Breast epithelium (tissue), 4 donors: ENCODE results near the gene CBX8. TPM values are rescaled to one million over a fixed set of nuclear protein-coding genes. Genes with fewer than 3 reads are reported as not detected.

Experiments used
- DNase-seq, 2 donors: peaks; one replicate each; pipeline ENCODE4 v3.0.0-alpha.2; 2019; ENCODE audit warnings: low spot score in 2 of 2
- H3K27ac ChIP-seq, 2 donors: fragments of 200-600 bp; sonication (generic) in 1 of 2; one replicate each; pipeline ENCODE4 v1.5.1; 2016 to 2019; ENCODE audit warnings: mild to moderate bottlenecking in 1 of 2
- H3K27me3 ChIP-seq, 2 donors: fragments of 200-600 bp; sonication (generic) in 1 of 2; one replicate each; pipeline versions ENCODE4 v1.5.1 to v1.6.0; 2017 to 2019; ENCODE audit warnings: control low read depth in 1 of 2, mild to moderate bottlenecking in 1 of 2
- H3K36me3 ChIP-seq: fragments of 200-600 bp; one replicate; pipeline ENCODE4 v1.5.1; 2019
- H3K4me1 ChIP-seq, 2 donors: fragments of 200-600 bp; sonication (generic); one replicate each; pipeline ENCODE4 v1.5.1; 2016 to 2019; ENCODE audit warnings: control low read depth in 1 of 2
- H3K4me3 ChIP-seq, 3 donors: fragments of 200-600 bp; sonication (generic); 1 replicate in 2 of 3; 2 replicates in 1 of 3; pipeline ENCODE4 v1.5.1; 2016 to 2019; ENCODE audit warnings: mild to moderate bottlenecking in 3 of 3, moderate library complexity in 2 of 3
- H3K9me3 ChIP-seq, 2 donors: fragments of 200-600 bp; sonication (generic) in 1 of 2; one replicate each; pipeline ENCODE4 v1.5.1; 2016 to 2019; ENCODE audit warnings: control low read depth in 1 of 2
- CTCF ChIP-seq, 3 donors: fragments of 450-650 bp; IDR thresholded peaks; one replicate each; pipeline ENCODE4 v1.5.1; 2016 to 2017; ENCODE audit warnings: antibody characterized with exemption in 3 of 3, mild to moderate bottlenecking in 3 of 3, moderate library complexity in 3 of 3
- POLR2A ChIP-seq: fragments of 450-650 bp; IDR thresholded peaks from one replicate; pipeline ENCODE4 v1.6.1; 2016; ENCODE audit warnings: antibody characterized with exemption, mild to moderate bottlenecking, moderate library complexity
- POLR2AphosphoS5 ChIP-seq, 3 donors: sonication (generic); formaldehyde crosslinking; IDR thresholded peaks; one replicate each; pipeline ENCODE4 v1.6.1; 2017; ENCODE audit warnings: antibody characterized with exemption in 3 of 3
- intact Hi-C: fragments of 100-400 bp; cut with DNase I; formaldehyde crosslinking; loops from one replicate; pipeline ENCODE4 v1.15.1; 2023; ENCODE audit warnings: low total_unique reads
- total RNA-seq, 3 donors: library from RNA; depleted of rRNA; stranded (reverse); fragments of >200 nt; gene quantifications; one replicate each; pipeline ENCODE4 v1.1.0, GENCODE V29; 2016

Gene CBX8
- total RNA-seq, 3 donors from 2014 or later, result 1.9 to 9.2 (median 6.7) TPM

- H3K27ac ChIP-seq, result no peak overlapping the region
- no peaks in the 10 kb centered on the region for H3K9me3 ChIP-seq
- no peaks in the 10 kb centered on the region for H3K36me3 ChIP-seq
- peaks cover 0 to 34% of the 10 kb centered on the region in 2 donors for H3K4me1 ChIP-seq
- intact Hi-C loops, result no loop called here
- TF ChIP-seq POLR2AphosphoS5 (IDR thresholded peaks at IDR 0.05), result no peak
- no peak for TF ChIP-seq POLR2A
- TF ChIP-seq CTCF (IDR thresholded peaks at IDR 0.05), result no peak
- peaks cover 43 to 100% of the 10 kb centered on the region in 2 donors for H3K27me3 ChIP-seq
- DNase-seq, result no peak
- H3K4me3 ChIP-seq, result peak overlapping the region in 1 of 3 donors; percentile 41
Measured at GRCh38 chr17:79802736-79803420, 6.0 kb upstream of the CBX8 start.

- intact Hi-C loops, result no loop called here
- Histone ChIP-seq H3K4me1 (peaks cover 0 to 36% of the 10 kb centered on the region in 2 donors), H3K36me3 (no peaks in the 10 kb centered on the region), H3K9me3 (no peaks in the 10 kb centered on the region), H3K27ac (no peak overlapping the region), H3K27me3 (peaks cover 41 to 94% of the 10 kb centered on the region in 2 donors), H3K4me3 (peak overlapping the region in 1 of 3 donors; percentile 41)
- DNase-seq, result no peak
- TF ChIP-seq POLR2AphosphoS5 (IDR thresholded peaks at IDR 0.05) (no peak), CTCF (IDR thresholded peaks at IDR 0.05) (no peak), POLR2A (no peak)
Measured at GRCh38 chr17:79802039-79802735, 5.3 kb upstream of the CBX8 start.

- peaks cover 1 to 36% of the 10 kb centered on the region in 2 donors for H3K4me1 ChIP-seq
- H3K27ac ChIP-seq, result peak overlapping the region; percentile 13 to 41
- no peaks in the 10 kb centered on the region for H3K9me3 ChIP-seq
- H3K36me3 ChIP-seq, result no peaks in the 10 kb centered on the region
- DNase-seq, result no peak
- H3K4me3 ChIP-seq, result peak overlapping the region in 2 of 3 donors; percentile 28 to 61
- intact Hi-C loops, result no loop called here
- peaks cover 41 to 86% of the 10 kb centered on the region in 2 donors for H3K27me3 ChIP-seq
- no peak for TF ChIP-seq CTCF (IDR thresholded peaks at IDR 0.05)
- no peak for TF ChIP-seq POLR2AphosphoS5 (IDR thresholded peaks at IDR 0.05)
- no peak for TF ChIP-seq POLR2A
Measured at GRCh38 chr17:79801156-79802038, 4.5 kb upstream of the CBX8 start.

- H3K36me3 ChIP-seq, result no peaks in the 10 kb centered on the region
- H3K4me1 ChIP-seq, result peaks cover 3 to 41% of the 10 kb centered on the region in 2 donors
- no peaks in the 10 kb centered on the region for H3K9me3 ChIP-seq
- intact Hi-C loops, result no loop called here
- H3K27ac ChIP-seq, result peak overlapping the region; percentile 13 to 41
- peak overlapping the region in 2 of 3 donors; percentile 28 to 61 for H3K4me3 ChIP-seq
- no peak for TF ChIP-seq CTCF (IDR thresholded peaks at IDR 0.05)
- no peak for TF ChIP-seq POLR2AphosphoS5 (IDR thresholded peaks at IDR 0.05)
- no peak for TF ChIP-seq POLR2A
- H3K27me3 ChIP-seq, result peaks cover 41 to 78% of the 10 kb centered on the region in 2 donors
- DNase-seq, result no peak
Measured at GRCh38 chr17:79800325-79801155, 3.7 kb upstream of the CBX8 start.
